Liver (tissue), 3 donors: ENCODE results near the gene P4HA1.

Experiments used
- ATF3 ChIP-seq: IDR thresholded peaks from 2 replicates; pipeline ENCODE4 v1.6.1; 2016; ENCODE audit warnings: antibody characterized with exemption
- CTCF ChIP-seq: fragments of 150-350 bp; IDR thresholded peaks from 2 replicates; pipeline ENCODE4 v1.5.1; 2017; ENCODE audit warnings: improper control_type of control experiment, low read depth, low read length; ENCODE audit not compliant: missing input control
- EGR1 ChIP-seq, 2 donors: IDR thresholded peaks; 2 replicates each; pipeline ENCODE4 v1.6.1; 2016 to 2018; ENCODE audit warnings: antibody characterized with exemption in 2 of 2, low read depth in 2 of 2
- FOXA2 ChIP-seq: IDR thresholded peaks from 2 replicates; pipeline ENCODE4 v1.6.1; 2016; ENCODE audit warnings: antibody characterized with exemption
- GABPA ChIP-seq, 2 donors: IDR thresholded peaks in 1 of 2; conservative IDR thresholded peaks in 1 of 2; 2 replicates each; pipeline ENCODE4 v1.6.1; 2016; ENCODE audit warnings: antibody characterized with exemption in 2 of 2, mild to moderate bottlenecking in 1 of 2, moderate library complexity in 1 of 2
- MAX ChIP-seq: IDR thresholded peaks from 2 replicates; pipeline ENCODE4 v1.6.1; 2016; ENCODE audit warnings: antibody characterized with exemption
- REST ChIP-seq: IDR thresholded peaks from 2 replicates; pipeline ENCODE4 v1.6.1; 2016; ENCODE audit warnings: antibody characterized with exemption, mild to moderate bottlenecking
- RXRA ChIP-seq, 2 donors: IDR thresholded peaks; 2 replicates each; pipeline ENCODE4 v1.6.1; 2017 to 2018; ENCODE audit warnings: antibody characterized with exemption in 2 of 2, mild to moderate bottlenecking in 1 of 2
- SP1 ChIP-seq: IDR thresholded peaks from 2 replicates; pipeline ENCODE4 v1.6.1; 2018; ENCODE audit warnings: antibody characterized with exemption, mild to moderate bottlenecking
- TAF1 ChIP-seq: conservative IDR thresholded peaks from 2 replicates; pipeline ENCODE4 v1.6.1; 2016; ENCODE audit warnings: antibody characterized with exemption, mild to moderate bottlenecking
- YY1 ChIP-seq: IDR thresholded peaks from 2 replicates; pipeline ENCODE4 v1.6.1; 2016; ENCODE audit warnings: antibody characterized with exemption, mild to moderate bottlenecking
- donor health status: healthy.
- donor health status: healthy.

- no peak for TF ChIP-seq GABPA (IDR thresholded peaks at IDR 0.05 in 1 of 2, conservative IDR thresholded peaks at IDR 0.05 in 1 of 2)
- TF ChIP-seq TAF1: no peak
- no peak for TF ChIP-seq CTCF
- peak in 1 of 2 donors; percentile 35 for TF ChIP-seq RXRA (IDR thresholded peaks at IDR 0.05)
- peak; percentile 31 for TF ChIP-seq MAX
- no peak for TF ChIP-seq REST
- no peak for TF ChIP-seq YY1
- no peak for TF ChIP-seq ATF3
- peak; percentile 25 for TF ChIP-seq FOXA2
- no peak for TF ChIP-seq EGR1 (IDR thresholded peaks at IDR 0.05; ENCODE audit: low read depth in 2 of 2)
- no peak for TF ChIP-seq SP1
Measured at GRCh38 chr10:73119457-73119856, 22.8 kb upstream of the P4HA1 start.
